Measurements from ENCODE around the gene ZNF366.

GRCh38 chr5:72438141-72438540, 69.1 kb downstream of the ZNF366 start:
- TF ChIP-seq POLR2A (IDR thresholded peaks at IDR 0.05): no peak
- TF ChIP-seq CTCF (IDR thresholded peaks at IDR 0.05): no peak

Data from right lobe of liver (tissue), 4 donors.